ENCODE data around the gene CDRT4. TPM values are rescaled to one million over a fixed set of nuclear protein-coding genes. Genes with fewer than 3 reads are reported as not detected.

Gene CDRT4
- 3.0 and 4.0 TPM in 2 replicates for total RNA-seq

GRCh38 chr17:15467592-15467991 is at the start of gene CDRT4:
Gene CDRT4 (minus strand): TSS chr17:15467621. CDS start chr17:15440238, 27,383 bp downstream.

Other genes starting within 250 kb of the CDRT4 start
- 10.7 and 19.6 TPM in 2 replicates for gene PMP22, start 202.3 kb downstream of the CDRT4 start, total RNA-seq
- gene TEKT3, start 126.0 kb downstream of the CDRT4 start, total RNA-seq = not detected in 2 replicates
- 45.7 and 45.8 TPM in 2 replicates for gene TVP23C, start 95.9 kb upstream of the CDRT4 start, total RNA-seq
- 0.30 and 0.92 TPM in 2 replicates for gene FBXW10B, start 152.1 kb upstream of the CDRT4 start, total RNA-seq
- gene TRIM16, start 216.7 kb upstream of the CDRT4 start, total RNA-seq = 67.7 and 104 TPM in 2 replicates
- 38.3 and 64.9 TPM in 2 replicates for gene ZNF286A, start 232.1 kb upstream of the CDRT4 start, total RNA-seq

All from smooth muscle cell of the umbilical artery (primary cell).